Testis (tissue), 3 donors: ENCODE measurements around the gene STXBP6. TPM values are rescaled to one million over a fixed set of nuclear protein-coding genes. Genes with fewer than 3 reads are reported as not detected.

Source experiments
- DNase-seq: peaks from one replicate; pipeline ENCODE4 v3.0.0-alpha.2; 2019
- H3K27ac ChIP-seq, 2 donors: fragments of 200-600 bp; sonication (generic); one replicate each; pipeline ENCODE4 v1.5.1; 2019
- H3K27me3 ChIP-seq: fragments of 200-600 bp; sonication (generic); one replicate; pipeline ENCODE4 v1.5.1; 2019
- H3K36me3 ChIP-seq: fragments of 200-600 bp; sonication (generic); one replicate; pipeline ENCODE4 v1.5.1; 2017; ENCODE audit warnings: low read depth; ENCODE audit errors: missing control alignments
- H3K4me1 ChIP-seq: fragments of 200-600 bp; sonication (generic); one replicate; pipeline ENCODE4 v1.5.1; 2019
- H3K4me3 ChIP-seq, 2 donors: fragments of 200-600 bp; sonication (generic); one replicate each; pipeline ENCODE4 v1.5.1; 2017 to 2019
- H3K9me3 ChIP-seq: fragments of 200-600 bp; sonication (generic); one replicate; pipeline ENCODE4 v1.5.1; 2017
- POLR2A ChIP-seq: fragments of 450-650 bp; IDR thresholded peaks from one replicate; pipeline ENCODE4 v1.6.1; 2017; ENCODE audit warnings: antibody characterized with exemption, mild to moderate bottlenecking, moderate library complexity
- WGBS, 2 donors: methylation state at CpG; one replicate each; pipeline ENCODE4 v1.1.5; 2018; 5-methylcytosine and 5-hydroxymethylcytosine counted together
- intact Hi-C: fragments of 100-400 bp; cut with DNase I; formaldehyde crosslinking; loops from one replicate; pipeline ENCODE4 v1.15.1; 2023; ENCODE audit warnings: low total_unique reads
- polyA plus RNA-seq: library from polyadenylated mRNA; stranded (reverse); fragments of 350-450 nt; fragmentation: Illumina TruSeq; extraction: RNeasy Lipid Tissue Mini Kit (QIAGEN cat#74804); gene quantifications from one replicate; pipeline ENCODE4 v1.2.3, GENCODE V29; 2014; ENCODE audit warnings: low read depth, low replicate concordance; ENCODE audit not compliant: insufficient read depth
- total RNA-seq, 2 donors: library from RNA; depleted of rRNA; stranded (reverse); fragments of >200 nt; gene quantifications; one replicate each; pipeline ENCODE4 v1.2.3, GENCODE V29; 2016
- TF ChIP-seq, protein P1 (sequence below), 3 experiments: fragments of 450-650 bp in 2 of 3; fragments of 200-600 bp in 1 of 3; sonication (generic) in 1 of 3; IDR thresholded peaks; one replicate each; pipeline ENCODE4 v1.5.1; 2016 to 2019; ENCODE audit warnings: antibody characterized with exemption in 3 of 3, mild to moderate bottlenecking in 2 of 3, moderate library complexity in 1 of 3

STXBP6 gene
- total and polyA plus RNA-seq, 3 donors from 2014 or later, result 4.7 to 11.3 (median 8.6) TPM

- Histone ChIP-seq H3K9me3 (no peaks in the 10 kb centered on the region), H3K4me1 (no peaks in the 10 kb centered on the region), H3K36me3 (no peaks in the 10 kb centered on the region), H3K27me3 (no peaks in the 10 kb centered on the region), H3K4me3 (no peak overlapping the region), H3K27ac (no peak overlapping the region)
- DNase-seq, result no peak
- intact Hi-C loops, result no loop called here
- WGBS, 2 donors, result 68 to 77% methylated on average over 10 to 14 of the region's 14 CpGs
- TF ChIP-seq POLR2A, result no peak
- TF ChIP-seq, protein P1, sequence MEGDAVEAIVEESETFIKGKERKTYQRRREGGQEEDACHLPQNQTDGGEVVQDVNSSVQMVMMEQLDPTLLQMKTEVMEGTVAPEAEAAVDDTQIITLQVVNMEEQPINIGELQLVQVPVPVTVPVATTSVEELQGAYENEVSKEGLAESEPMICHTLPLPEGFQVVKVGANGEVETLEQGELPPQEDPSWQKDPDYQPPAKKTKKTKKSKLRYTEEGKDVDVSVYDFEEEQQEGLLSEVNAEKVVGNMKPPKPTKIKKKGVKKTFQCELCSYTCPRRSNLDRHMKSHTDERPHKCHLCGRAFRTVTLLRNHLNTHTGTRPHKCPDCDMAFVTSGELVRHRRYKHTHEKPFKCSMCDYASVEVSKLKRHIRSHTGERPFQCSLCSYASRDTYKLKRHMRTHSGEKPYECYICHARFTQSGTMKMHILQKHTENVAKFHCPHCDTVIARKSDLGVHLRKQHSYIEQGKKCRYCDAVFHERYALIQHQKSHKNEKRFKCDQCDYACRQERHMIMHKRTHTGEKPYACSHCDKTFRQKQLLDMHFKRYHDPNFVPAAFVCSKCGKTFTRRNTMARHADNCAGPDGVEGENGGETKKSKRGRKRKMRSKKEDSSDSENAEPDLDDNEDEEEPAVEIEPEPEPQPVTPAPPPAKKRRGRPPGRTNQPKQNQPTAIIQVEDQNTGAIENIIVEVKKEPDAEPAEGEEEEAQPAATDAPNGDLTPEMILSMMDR (IDR thresholded peaks at IDR 0.05), result peak in 1 of 3 experiments; percentile 21
Measured at GRCh38 chr14:25042362-25043299, 7.3 kb downstream of the STXBP6 start.

DNA sequence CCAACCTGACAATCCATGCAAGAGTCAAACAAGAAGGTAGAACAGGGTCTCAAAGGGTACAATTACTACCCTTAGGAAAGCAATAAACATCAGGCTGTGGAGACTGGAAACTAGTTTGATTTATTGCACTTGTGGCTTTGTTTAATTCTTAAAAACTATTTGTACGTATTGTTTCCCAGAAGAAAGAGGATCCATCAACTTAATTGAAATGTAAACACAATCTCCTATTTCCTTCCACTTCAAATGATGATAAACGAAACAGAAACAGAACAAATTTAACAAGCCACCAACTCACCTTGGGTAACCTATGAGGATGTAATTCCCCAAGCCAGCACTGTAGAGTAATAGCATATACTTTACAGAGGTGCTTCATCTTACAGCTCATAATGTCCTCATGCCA is 8.0 kb downstream of the STXBP6 start:
- 65 to 72% methylated on average over 2 of the region's 2 CpGs for WGBS, 2 donors
- H3K27ac ChIP-seq, result no peak overlapping the region
- TF ChIP-seq POLR2A, result no peak
- TF ChIP-seq, protein P1 (IDR thresholded peaks at IDR 0.05), result no peak
- no peak overlapping the region for H3K4me3 ChIP-seq
- H3K27me3 ChIP-seq, result no peaks in the 10 kb centered on the region
- intact Hi-C loops, result no loop called here
- no peak for DNase-seq
- H3K4me1 ChIP-seq, result no peaks in the 10 kb centered on the region
- H3K36me3 ChIP-seq, result no peaks in the 10 kb centered on the region
- no peaks in the 10 kb centered on the region for H3K9me3 ChIP-seq

GRCh38 chr14:25041484-25041883 is 8.5 kb downstream of the STXBP6 start:
- DNase-seq, result no peak
- H3K4me1 ChIP-seq, result no peaks in the 10 kb centered on the region
- intact Hi-C loops, result no loop called here
- TF ChIP-seq, protein P1 (IDR thresholded peaks at IDR 0.05), result no peak
- H3K36me3 ChIP-seq, result no peaks in the 10 kb centered on the region
- H3K27me3 ChIP-seq, result no peaks in the 10 kb centered on the region
- no peak overlapping the region for H3K4me3 ChIP-seq
- H3K9me3 ChIP-seq, result no peaks in the 10 kb centered on the region
- no peak overlapping the region for H3K27ac ChIP-seq
- WGBS, 2 donors, result 81 to 82% methylated on average over 4 of the region's 4 CpGs

DNA sequence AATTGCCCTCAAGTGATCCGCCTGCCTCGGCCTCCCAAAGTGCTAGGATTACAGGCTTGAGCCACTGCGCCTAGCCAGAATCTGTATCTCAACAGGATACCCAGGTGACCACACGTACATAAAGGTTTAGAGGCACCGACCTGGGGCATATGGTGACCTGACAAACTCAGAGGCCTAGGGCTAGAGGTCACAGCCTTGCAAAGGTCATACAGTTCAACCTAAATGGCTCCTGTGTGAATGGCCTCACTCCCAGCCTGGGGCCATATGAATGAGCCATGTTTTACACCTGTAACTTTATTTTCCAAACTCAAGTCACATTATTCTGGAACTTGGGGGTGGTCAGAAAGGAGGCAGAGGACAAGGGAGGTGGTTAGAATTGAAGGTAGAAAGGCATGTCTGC is 10.0 kb downstream of the STXBP6 start:
- WGBS, 2 donors, result 91 to 97% methylated on average over 5 of the region's 5 CpGs
- no peaks in the 10 kb centered on the region for H3K4me1 ChIP-seq
- intact Hi-C loops, result no loop called here

More for the DNA sequence above, 10.0 kb downstream of the STXBP6 start:
- H3K27me3 ChIP-seq, result no peaks in the 10 kb centered on the region
- H3K36me3 ChIP-seq, result no peaks in the 10 kb centered on the region
- H3K4me3 ChIP-seq, result no peak overlapping the region
- DNase-seq, result no peak
- TF ChIP-seq, protein P1 (IDR thresholded peaks at IDR 0.05), result no peak
- no peak for TF ChIP-seq POLR2A
- H3K27ac ChIP-seq, result no peak overlapping the region
- H3K9me3 ChIP-seq, result no peaks in the 10 kb centered on the region
